LNCAP (cell line): ENCODE results near the gene RPL37A.

Experiments
- TF ChIP-seq, protein P1 (sequence below): fragments of 450-650 bp; IDR thresholded peaks from 2 replicates; pipeline ENCODE4 v1.5.1; 2017; ENCODE audit warnings: mild to moderate bottlenecking

RPL37A gene

DNA sequence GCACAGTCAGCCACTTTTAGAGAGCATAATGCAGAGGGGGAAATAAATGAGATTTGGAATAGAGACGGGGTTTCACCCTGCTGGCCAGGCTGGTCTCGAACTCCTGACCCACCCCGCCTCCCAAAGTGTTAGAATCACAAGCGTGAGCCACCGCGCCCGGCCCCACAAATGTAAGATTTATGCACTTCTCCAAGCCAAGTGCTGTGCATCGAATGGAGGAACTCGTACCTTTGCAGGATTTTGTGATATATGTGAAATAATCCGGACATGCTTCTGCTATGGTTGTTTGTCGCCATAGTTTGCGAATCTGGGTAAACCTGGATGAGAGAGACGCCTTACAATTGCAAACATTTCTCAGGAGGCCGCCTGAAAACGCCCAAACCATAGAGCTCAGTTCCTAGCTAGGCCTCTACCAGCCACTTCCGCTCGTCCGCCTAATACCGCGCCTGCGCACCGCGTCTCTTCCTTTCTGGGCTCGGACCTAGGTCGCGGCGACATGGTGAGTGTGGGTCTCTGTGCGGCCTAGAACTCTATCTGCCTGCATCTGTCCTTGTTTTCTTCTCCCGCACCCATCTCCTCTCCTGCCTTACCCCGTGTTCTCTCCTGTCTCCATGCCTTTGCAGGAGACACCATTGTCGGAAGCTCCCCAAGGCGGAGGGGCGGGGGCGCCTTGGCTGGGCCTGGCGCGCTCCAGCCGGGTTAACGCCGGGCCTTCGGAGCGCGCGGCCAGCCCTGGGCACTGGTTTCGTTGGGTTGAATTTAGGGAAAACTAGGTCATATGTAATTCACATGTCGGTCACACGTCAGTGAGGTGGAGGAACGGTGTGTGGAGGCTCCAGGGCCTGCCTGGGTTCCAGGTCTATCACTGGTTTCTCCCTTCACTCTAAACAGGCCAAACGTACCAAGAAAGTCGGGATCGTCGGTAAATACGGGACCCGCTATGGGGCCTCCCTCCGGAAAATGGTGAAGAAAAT, at the start of gene RPL37A:
RPL37A (plus strand) TSS at position 466 of the 974 bp plus-strand sequence; CDS start at position 497, 31 bp downstream.
- TF ChIP-seq, protein P1, sequence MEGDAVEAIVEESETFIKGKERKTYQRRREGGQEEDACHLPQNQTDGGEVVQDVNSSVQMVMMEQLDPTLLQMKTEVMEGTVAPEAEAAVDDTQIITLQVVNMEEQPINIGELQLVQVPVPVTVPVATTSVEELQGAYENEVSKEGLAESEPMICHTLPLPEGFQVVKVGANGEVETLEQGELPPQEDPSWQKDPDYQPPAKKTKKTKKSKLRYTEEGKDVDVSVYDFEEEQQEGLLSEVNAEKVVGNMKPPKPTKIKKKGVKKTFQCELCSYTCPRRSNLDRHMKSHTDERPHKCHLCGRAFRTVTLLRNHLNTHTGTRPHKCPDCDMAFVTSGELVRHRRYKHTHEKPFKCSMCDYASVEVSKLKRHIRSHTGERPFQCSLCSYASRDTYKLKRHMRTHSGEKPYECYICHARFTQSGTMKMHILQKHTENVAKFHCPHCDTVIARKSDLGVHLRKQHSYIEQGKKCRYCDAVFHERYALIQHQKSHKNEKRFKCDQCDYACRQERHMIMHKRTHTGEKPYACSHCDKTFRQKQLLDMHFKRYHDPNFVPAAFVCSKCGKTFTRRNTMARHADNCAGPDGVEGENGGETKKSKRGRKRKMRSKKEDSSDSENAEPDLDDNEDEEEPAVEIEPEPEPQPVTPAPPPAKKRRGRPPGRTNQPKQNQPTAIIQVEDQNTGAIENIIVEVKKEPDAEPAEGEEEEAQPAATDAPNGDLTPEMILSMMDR = no peak

DNA sequence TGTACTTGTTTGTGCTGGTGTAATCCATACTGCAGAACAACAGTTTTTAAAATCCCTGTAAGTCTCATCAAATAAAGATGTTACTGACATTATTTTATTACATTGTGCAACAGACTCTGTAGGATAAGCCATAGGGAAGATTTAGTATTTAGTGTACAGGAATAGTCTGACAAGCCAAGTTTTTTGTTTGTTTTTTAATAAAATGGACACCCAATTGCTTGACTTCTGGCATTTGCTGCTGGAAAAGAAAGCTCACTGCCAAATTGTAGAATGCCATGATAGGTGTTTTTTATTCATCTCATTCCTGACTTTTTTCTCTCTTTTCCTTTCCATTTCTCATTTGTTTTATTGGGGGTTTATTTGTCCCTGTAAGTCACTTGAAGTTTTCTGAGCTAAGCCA, 48.3 kb upstream of the RPL37A start:
- TF ChIP-seq, protein P1 = no peak

DNA sequence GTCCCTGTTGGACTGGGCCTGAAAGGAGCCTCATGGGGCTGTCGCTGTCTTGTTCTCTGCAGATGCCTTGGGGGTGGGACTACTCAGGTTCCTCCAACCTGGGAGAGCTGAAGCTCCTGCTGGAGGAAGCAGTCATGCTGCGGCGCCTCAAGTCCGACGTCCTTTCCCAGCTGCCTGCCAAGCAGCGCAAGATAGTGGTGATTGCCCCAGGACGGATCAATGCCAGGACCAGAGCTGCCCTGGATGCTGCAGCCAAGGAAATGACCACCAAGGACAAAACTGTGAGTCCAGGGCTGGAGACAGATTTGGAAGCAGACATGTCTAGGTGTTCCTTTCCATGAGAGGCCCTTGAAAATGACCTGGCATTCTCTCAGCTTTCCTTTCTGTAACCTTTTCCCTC, 47.9 kb upstream of the RPL37A start:
- TF ChIP-seq, protein P1 = no peak

DNA sequence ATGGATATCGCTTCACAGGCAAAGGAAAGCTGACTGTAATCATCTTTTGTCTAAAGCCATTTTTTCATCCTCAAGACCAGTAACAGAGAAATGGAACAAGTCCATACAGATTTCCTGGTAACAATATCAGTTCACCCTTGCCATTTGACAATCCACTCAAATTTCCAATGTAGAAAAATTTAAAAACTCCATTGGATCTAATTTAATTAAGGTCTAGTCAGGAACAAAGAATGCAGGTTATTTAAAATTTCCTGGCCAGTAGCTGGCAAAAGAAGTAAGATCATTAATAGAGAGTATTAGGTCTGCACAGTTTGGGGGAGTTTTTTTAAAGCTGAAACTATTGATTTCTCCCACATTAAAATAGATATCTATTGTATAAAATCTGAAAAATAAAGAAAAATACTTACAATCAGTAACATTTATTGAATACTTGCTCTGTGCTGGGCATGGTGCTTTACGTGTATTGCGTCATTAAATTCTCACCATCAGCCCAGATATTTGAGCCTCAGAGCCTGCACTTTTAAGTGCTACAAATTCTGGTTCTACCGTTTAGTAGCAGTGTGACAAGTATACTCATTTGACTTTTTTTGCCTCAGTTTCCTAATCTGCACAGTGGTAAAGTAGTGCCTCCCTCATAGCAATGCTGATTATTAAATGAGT, 44.6 kb upstream of the RPL37A start:
- TF ChIP-seq, protein P1 = no peak

DNA sequence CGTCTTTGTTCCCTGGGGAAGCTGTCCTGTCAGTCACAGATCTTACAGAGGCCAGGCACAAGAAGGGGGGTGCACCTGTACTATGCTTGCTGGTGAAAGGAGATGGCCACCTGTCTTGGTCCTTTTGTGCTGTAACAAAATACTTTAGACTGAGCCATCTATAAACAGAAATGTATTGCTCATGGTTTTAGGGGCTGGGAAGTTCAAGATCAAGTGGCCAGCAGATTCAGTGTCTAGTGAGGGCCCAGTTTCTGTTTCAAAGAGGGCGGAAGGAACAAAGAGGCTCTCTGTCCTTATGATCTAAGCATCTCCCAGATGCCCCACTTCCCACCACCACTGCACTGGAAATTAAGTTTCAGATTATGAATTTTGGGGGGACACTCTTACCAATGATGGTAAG, 35.5 kb upstream of the RPL37A start:
- TF ChIP-seq, protein P1 = no peak

DNA sequence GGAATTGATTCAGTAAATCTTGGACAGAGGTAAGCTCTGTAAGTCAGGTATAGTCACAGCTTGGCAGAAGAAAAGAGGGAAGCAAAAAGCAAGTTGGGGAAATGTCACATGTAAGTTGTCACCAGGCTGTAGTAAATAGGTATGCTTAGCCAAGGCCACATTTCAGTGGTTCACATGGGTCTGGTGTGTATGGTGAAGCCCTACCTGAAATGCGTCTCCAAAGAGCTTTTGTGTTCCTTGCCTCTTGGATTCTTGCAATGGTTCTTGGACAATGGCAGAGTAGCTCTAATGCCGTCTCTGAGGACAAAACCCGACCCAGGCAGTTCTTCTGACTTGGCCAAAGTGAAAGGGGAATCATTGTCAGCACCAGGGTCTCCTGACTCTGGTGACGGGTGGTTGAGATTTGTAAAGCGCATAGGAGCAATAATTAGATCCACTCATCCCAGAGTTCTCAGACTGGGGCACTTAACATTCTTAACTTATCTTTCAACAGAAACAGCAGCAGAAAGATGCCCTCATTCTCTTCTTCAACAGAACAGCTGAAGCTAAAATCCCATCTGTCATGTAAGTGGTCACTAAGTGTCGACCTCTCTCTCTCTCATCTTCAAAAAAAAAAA, 34.4 kb upstream of the RPL37A start:
- TF ChIP-seq, protein P1 = no peak

DNA sequence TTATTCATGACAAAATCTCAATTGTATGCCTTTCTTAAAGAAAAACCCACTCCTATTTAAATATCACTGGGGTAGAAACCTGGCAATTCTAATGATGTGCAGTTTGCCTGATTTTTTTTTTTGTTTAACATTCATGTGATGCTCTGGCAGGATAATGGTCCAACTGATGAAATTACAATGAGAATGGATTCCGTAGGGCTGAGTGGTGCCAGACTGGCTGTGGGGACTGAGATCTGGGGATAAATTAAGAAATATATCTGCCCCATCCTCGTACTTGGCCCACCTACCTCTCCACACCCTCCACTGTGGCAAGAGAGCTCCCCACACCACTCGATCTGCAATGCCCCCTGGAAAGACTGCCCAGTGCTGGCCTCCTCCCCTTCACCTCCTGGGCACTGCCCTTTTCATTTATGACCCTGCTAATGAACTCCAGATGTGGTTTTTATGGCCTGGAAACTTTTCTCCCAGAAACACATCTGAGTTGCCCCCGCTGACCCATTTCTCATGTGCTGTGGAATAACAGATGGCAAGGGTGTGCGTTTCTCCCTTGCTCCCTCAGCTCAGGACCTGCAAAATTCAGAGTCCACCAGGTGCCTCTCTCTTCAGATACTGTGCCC, 33.0 kb upstream of the RPL37A start:
- TF ChIP-seq, protein P1 = no peak
